OCI-LY3 (cell line): ENCODE measurements around the gene ODAPH.
"Not testable (repeated sequence)": the region's sequence is repeated elsewhere in the genome, so short reads cannot be mapped to it uniquely, and the experiment has no call there.

Experiments
- EZH2phosphoT487 ChIP-seq: fragments of 200-600 bp; shearing (Covaris generic); IDR thresholded peaks from 2 replicates; pipeline ENCODE4 v1.6.1; 2018; ENCODE audit warnings: antibody characterized with exemption, mixed run types, low read depth
- TF ChIP-seq, protein P1 (sequence below): fragments of 200-600, 300-600 bp; sonication (generic); IDR thresholded peaks from 2 replicates; pipeline ENCODE4 v1.5.1; 2014; ENCODE audit warnings: antibody characterized with exemption, low read length, low read depth

GRCh38 chr4:75509592-75509991 lies 46.3 kb upstream of the ODAPH start:
- TF ChIP-seq, protein P1, sequence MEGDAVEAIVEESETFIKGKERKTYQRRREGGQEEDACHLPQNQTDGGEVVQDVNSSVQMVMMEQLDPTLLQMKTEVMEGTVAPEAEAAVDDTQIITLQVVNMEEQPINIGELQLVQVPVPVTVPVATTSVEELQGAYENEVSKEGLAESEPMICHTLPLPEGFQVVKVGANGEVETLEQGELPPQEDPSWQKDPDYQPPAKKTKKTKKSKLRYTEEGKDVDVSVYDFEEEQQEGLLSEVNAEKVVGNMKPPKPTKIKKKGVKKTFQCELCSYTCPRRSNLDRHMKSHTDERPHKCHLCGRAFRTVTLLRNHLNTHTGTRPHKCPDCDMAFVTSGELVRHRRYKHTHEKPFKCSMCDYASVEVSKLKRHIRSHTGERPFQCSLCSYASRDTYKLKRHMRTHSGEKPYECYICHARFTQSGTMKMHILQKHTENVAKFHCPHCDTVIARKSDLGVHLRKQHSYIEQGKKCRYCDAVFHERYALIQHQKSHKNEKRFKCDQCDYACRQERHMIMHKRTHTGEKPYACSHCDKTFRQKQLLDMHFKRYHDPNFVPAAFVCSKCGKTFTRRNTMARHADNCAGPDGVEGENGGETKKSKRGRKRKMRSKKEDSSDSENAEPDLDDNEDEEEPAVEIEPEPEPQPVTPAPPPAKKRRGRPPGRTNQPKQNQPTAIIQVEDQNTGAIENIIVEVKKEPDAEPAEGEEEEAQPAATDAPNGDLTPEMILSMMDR, result not testable (repeated sequence)
- not testable (repeated sequence) for TF ChIP-seq EZH2phosphoT487
